HCT116 (cell line): ENCODE measurements around the gene ANKRD6.

Experiments used
- CBX3 ChIP-seq: IDR thresholded peaks from 2 replicates; pipeline ENCODE4 v1.6.1; 2012; ENCODE audit warnings: low read depth
- CTCF ChIP-seq, 3 experiments: fragments of 200-600 bp in 1 of 3; sonication (generic) in 1 of 3; IDR thresholded peaks in 2 of 3; conservative IDR thresholded peaks in 1 of 3; 2 replicates each; pipeline ENCODE4 v1.5.1; 2012 to 2017; ENCODE audit warnings: low read depth in 2 of 3, low read length in 2 of 3, antibody characterized with exemption in 1 of 3, borderline replicate concordance in 1 of 3, control low read depth in 1 of 3, mild to moderate bottlenecking in 1 of 3, mixed read lengths in 1 of 3, mixed run types in 1 of 3, moderate library complexity in 1 of 3; ENCODE audit not compliant: insufficient read depth in 1 of 3
- EZH2phosphoT487 ChIP-seq: fragments of 200-600 bp; IDR thresholded peaks from 2 replicates; pipeline ENCODE4 v1.6.1; 2018; ENCODE audit warnings: antibody characterized with exemption, borderline replicate concordance
- RAD21 ChIP-seq: IDR thresholded peaks from 2 replicates; pipeline ENCODE4 v1.6.1; 2012; ENCODE audit warnings: low read depth, mild to moderate bottlenecking
- SP1 ChIP-seq: IDR thresholded peaks from 2 replicates; pipeline ENCODE4 v1.6.1; 2012; ENCODE audit warnings: low read depth
- YY1 ChIP-seq: IDR thresholded peaks from 2 replicates; pipeline ENCODE4 v1.6.1; 2011; ENCODE audit warnings: low read length, low read depth, moderate library complexity, mild to moderate bottlenecking; ENCODE audit not compliant: insufficient replicate concordance; ENCODE audit errors: extremely low read depth

GRCh38 chr6:89581689-89582088 is 148.7 kb downstream of the ANKRD6 start:
- TF ChIP-seq CTCF (IDR thresholded peaks at IDR 0.05 in 2 of 3, conservative IDR thresholded peaks at IDR 0.05 in 1 of 3; ENCODE audit: borderline replicate concordance in 1 of 3, insufficient read depth in 1 of 3, low read depth in 2 of 3, low read length in 2 of 3) (no peak), EZH2phosphoT487 (no peak), RAD21 (no peak), YY1 (no peak), SP1 (no peak), CBX3 (no peak)
